DND-41 (cell line): ENCODE data around the gene EFL1.

Source experiments
- ATAC-seq: fragments of 200-7000 bp; cut with Tn5 transposase; 3 replicates; pipeline ENCODE4 v1.9.1; 2021; ENCODE audit warnings: low read depth; ENCODE audit not compliant: insufficient read depth
- DNase-seq: peaks from one replicate; pipeline ENCODE4 v3.0.0-alpha.2; 2020
- H2AFZ ChIP-seq: 2 replicates; pipeline ENCODE4 v1.6.0; 2012; ENCODE audit warnings: low read depth, low read length
- H3K27ac ChIP-seq: 2 replicates; pipeline ENCODE4 v1.5.1; 2012; ENCODE audit warnings: low read length, inconsistent platforms
- H3K27me3 ChIP-seq: fragments of 200-600 bp; sonication (generic); 2 replicates; pipeline ENCODE4 v1.6.0; 2012; ENCODE audit warnings: low read length, mild to moderate bottlenecking, inconsistent platforms; ENCODE audit not compliant: insufficient read depth, poor library complexity
- H3K36me3 ChIP-seq: 2 replicates; pipeline ENCODE4 v1.5.1; 2012; ENCODE audit warnings: low read length, inconsistent platforms; ENCODE audit not compliant: insufficient read depth
- H3K4me1 ChIP-seq: 2 replicates; pipeline ENCODE4 v1.5.1; 2012; ENCODE audit warnings: mild to moderate bottlenecking, low read length; ENCODE audit not compliant: insufficient read depth
- H3K4me2 ChIP-seq: 2 replicates; pipeline ENCODE4 v1.6.0; 2012; ENCODE audit warnings: mild to moderate bottlenecking, moderate library complexity, low read length, inconsistent platforms; ENCODE audit not compliant: insufficient read depth
- H3K4me3 ChIP-seq, 2 experiments: fragments of 200-600 bp in 1 of 2; shearing (Covaris generic) in 1 of 2; 2 replicates each; pipeline ENCODE4 v1.5.1; 2012 to 2016; ENCODE audit warnings: inconsistent platforms in 2 of 2, low read length in 2 of 2, mild to moderate bottlenecking in 2 of 2, low read depth in 1 of 2, moderate library complexity in 1 of 2
- H3K79me2 ChIP-seq: 2 replicates; pipeline ENCODE4 v1.6.0; 2012; ENCODE audit warnings: low read length, inconsistent platforms; ENCODE audit not compliant: insufficient read depth
- H3K9ac ChIP-seq: 2 replicates; pipeline ENCODE4 v1.6.0; 2012; ENCODE audit warnings: low read depth, mild to moderate bottlenecking, inconsistent platforms, low read length, moderate library complexity
- H3K9me3 ChIP-seq: 2 replicates; pipeline ENCODE4 v1.5.1; 2012; ENCODE audit warnings: low read length, moderate library complexity, mild to moderate bottlenecking, inconsistent platforms; ENCODE audit not compliant: insufficient read depth, severe bottlenecking
- H4K20me1 ChIP-seq: 2 replicates; pipeline ENCODE4 v1.6.0; 2012; ENCODE audit warnings: low read length; ENCODE audit not compliant: insufficient read depth
- EZH2 ChIP-seq: IDR thresholded peaks from 3 replicates; pipeline ENCODE4 v1.6.1; 2012; ENCODE audit warnings: borderline replicate concordance, low read depth, mild to moderate bottlenecking, moderate library complexity, low read length, inconsistent platforms; ENCODE audit not compliant: severe bottlenecking
- TF ChIP-seq, protein P1 (sequence below): IDR thresholded peaks from 2 replicates; pipeline ENCODE4 v1.5.1; 2012; ENCODE audit warnings: borderline replicate concordance, low read length, moderate library complexity, mild to moderate bottlenecking; ENCODE audit not compliant: poor library complexity, severe bottlenecking; ENCODE audit errors: extremely low read depth

EFL1 gene

DNA sequence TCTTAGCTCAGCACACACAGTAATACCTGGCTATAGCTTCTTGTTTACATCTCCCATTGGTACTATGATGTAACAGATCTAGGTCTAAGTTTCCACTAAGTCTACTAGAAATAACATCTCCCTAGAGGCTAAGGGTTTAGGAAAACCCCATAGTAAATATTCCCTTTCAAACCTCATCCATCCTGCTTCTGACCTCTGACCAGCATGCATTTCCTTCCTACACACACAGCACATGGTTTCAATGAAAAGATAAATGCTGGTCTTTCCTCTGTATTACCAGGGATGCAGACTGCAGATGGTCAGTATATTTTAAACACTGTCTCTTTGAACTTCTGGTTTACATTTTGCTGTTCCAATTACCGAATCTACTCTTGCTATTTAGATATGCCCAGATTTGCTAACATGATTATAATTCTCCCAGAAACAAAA lies 96.6 kb downstream of the EFL1 start:
- DNase-seq (no peak), ATAC-seq (no peak)
- no peak overlapping the region for H2AFZ ChIP-seq
- H3K9me3 ChIP-seq = no peaks in the 10 kb centered on the region
- TF ChIP-seq, protein P1, sequence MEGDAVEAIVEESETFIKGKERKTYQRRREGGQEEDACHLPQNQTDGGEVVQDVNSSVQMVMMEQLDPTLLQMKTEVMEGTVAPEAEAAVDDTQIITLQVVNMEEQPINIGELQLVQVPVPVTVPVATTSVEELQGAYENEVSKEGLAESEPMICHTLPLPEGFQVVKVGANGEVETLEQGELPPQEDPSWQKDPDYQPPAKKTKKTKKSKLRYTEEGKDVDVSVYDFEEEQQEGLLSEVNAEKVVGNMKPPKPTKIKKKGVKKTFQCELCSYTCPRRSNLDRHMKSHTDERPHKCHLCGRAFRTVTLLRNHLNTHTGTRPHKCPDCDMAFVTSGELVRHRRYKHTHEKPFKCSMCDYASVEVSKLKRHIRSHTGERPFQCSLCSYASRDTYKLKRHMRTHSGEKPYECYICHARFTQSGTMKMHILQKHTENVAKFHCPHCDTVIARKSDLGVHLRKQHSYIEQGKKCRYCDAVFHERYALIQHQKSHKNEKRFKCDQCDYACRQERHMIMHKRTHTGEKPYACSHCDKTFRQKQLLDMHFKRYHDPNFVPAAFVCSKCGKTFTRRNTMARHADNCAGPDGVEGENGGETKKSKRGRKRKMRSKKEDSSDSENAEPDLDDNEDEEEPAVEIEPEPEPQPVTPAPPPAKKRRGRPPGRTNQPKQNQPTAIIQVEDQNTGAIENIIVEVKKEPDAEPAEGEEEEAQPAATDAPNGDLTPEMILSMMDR = no peak
- no peak for TF ChIP-seq EZH2
- no peaks in the 10 kb centered on the region for H4K20me1 ChIP-seq
- H3K4me3 ChIP-seq = no peak overlapping the region
- H3K36me3 ChIP-seq = peaks cover 21% of the 10 kb centered on the region
- no peaks in the 10 kb centered on the region for H3K79me2 ChIP-seq
- no peak overlapping the region for H3K9ac ChIP-seq
- no peak overlapping the region for H3K27ac ChIP-seq
- H3K4me1 ChIP-seq = no peaks in the 10 kb centered on the region
- H3K4me2 ChIP-seq = no peak overlapping the region
- H3K27me3 ChIP-seq = no peaks in the 10 kb centered on the region

GRCh38 chr15:82159922-82160321 lies 102.6 kb downstream of the EFL1 start:
- TF ChIP-seq EZH2 = no peak
- TF ChIP-seq, protein P1 = no peak

GRCh38 chr15:82158811-82159210 lies 103.7 kb downstream of the EFL1 start:
- Histone ChIP-seq H3K79me2 (no peaks in the 10 kb centered on the region), H3K27me3 (no peaks in the 10 kb centered on the region), H4K20me1 (no peaks in the 10 kb centered on the region), H3K9me3 (no peaks in the 10 kb centered on the region), H3K4me1 (no peaks in the 10 kb centered on the region), H3K4me2 (no peak overlapping the region), H2AFZ (no peak overlapping the region), H3K36me3 (peaks cover 50% of the 10 kb centered on the region), H3K27ac (no peak overlapping the region), H3K9ac (no peak overlapping the region), H3K4me3 (no peak overlapping the region)
- ATAC-seq (no peak), DNase-seq (no peak)
- TF ChIP-seq EZH2 = no peak
- TF ChIP-seq, protein P1 = no peak

More at GRCh38 chr15:82159922-82160321, 102.6 kb downstream of the EFL1 start:
- Histone ChIP-seq H2AFZ (no peak overlapping the region), H3K79me2 (no peaks in the 10 kb centered on the region), H3K36me3 (peaks cover 45% of the 10 kb centered on the region), H3K4me2 (no peak overlapping the region), H3K4me1 (no peaks in the 10 kb centered on the region), H3K27ac (no peak overlapping the region), H3K9me3 (no peaks in the 10 kb centered on the region), H3K9ac (no peak overlapping the region), H3K27me3 (no peaks in the 10 kb centered on the region), H4K20me1 (no peaks in the 10 kb centered on the region), H3K4me3 (no peak overlapping the region)
- ATAC-seq (no peak), DNase-seq (no peak)

- TF ChIP-seq EZH2 = no peak
- TF ChIP-seq, protein P1 = no peak
- no peak overlapping the region for H3K27ac ChIP-seq
These were observed 111.9 kb downstream of the EFL1 start for GRCh38 chr15:82150645-82151044.

More at GRCh38 chr15:82150645-82151044, 111.9 kb downstream of the EFL1 start:
- no peak overlapping the region for H3K4me2 ChIP-seq
- ATAC-seq = no peak
- no peaks in the 10 kb centered on the region for H3K27me3 ChIP-seq
- no peak overlapping the region for H3K4me3 ChIP-seq
- H3K79me2 ChIP-seq = no peaks in the 10 kb centered on the region
- no peak overlapping the region for H3K9ac ChIP-seq
- H2AFZ ChIP-seq = no peak overlapping the region
- H4K20me1 ChIP-seq = no peaks in the 10 kb centered on the region
- peaks cover 28% of the 10 kb centered on the region for H3K36me3 ChIP-seq
- no peak for DNase-seq
- no peaks in the 10 kb centered on the region for H3K9me3 ChIP-seq
- no peaks in the 10 kb centered on the region for H3K4me1 ChIP-seq
